Measurements from ENCODE around the gene MTFP1.
"Not testable (repeated sequence)": the region's sequence is repeated elsewhere in the genome, so short reads cannot be mapped to it uniquely, and the experiment has no call there.

The MTFP1 gene

DNA sequence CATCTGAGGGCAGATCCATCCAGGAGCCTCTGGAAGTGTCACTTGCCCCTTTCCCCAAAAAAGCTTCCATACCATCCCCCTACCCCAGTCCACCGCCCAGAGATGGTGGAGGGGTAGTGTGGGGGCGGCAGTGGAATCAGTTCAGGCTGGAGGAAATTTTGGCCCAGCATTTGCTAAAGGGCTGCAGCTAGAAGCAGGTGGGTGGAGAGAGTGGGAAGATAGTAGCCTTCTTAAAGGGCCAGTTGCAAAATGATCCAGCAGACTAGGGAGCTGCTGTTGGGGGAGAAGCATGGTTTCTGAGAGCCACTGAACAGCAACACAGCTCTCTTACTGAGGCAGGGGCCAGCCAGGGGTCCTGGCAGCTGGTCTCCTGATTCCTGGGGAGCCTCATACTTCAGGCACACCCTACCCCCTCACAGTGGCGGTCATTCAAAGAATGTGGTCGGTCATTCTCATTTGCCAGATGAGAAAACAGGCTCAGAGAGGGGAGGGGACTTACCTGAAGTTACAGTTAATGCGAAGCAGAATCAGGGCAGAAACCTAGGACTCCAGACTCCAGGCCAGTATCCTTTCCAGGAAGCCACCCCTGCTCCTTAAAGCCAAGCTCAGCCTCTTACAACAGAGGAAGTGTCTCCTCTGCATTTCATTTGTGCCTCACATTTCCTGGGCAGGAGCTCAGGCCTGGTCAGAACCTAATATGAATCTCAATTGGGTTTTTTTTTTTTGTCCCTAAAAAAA lies 23.4 kb upstream of the MTFP1 start:
- no peak for DNase-seq (ENCODE audit: low spot score)

DNA sequence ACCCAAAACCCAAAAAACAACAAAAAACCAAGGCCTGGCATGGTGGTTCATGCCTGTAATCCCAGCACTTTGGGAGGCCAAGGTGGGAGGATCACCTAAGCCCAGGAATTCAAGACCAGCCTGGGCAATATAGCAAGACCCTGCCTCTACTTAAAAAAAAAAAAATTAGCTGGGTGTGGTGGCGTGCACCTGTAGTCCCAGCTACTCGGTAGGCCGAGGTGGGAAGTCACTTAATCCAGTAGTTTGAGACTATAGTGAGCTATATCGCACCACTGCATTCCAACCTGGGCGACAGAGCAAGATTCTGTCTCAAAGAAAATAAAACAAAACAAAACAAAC lies 22.8 kb upstream of the MTFP1 start:
- DNase-seq (ENCODE audit: low spot score), result not testable (repeated sequence)

DNA sequence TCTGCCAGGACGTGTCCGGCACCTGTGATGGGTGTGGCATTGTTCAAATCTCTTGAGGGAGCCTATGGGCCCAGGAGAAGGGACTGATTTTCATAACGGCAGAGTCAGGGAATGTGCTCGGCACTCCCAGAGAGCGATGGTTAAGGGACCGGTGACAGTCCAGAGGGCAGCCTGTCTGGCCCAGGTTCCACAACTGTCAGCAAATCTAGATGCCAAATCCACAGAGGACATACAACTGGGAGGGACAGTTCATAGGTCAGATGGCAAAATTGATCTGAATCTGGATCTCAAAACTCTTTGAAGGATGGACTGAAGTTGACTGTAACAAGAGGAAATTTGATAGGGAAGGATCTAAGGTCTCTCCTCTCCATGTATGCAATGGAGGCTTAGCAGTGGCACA lies 21.3 kb upstream of the MTFP1 start:
- no peak for DNase-seq (ENCODE audit: low spot score)

DNA sequence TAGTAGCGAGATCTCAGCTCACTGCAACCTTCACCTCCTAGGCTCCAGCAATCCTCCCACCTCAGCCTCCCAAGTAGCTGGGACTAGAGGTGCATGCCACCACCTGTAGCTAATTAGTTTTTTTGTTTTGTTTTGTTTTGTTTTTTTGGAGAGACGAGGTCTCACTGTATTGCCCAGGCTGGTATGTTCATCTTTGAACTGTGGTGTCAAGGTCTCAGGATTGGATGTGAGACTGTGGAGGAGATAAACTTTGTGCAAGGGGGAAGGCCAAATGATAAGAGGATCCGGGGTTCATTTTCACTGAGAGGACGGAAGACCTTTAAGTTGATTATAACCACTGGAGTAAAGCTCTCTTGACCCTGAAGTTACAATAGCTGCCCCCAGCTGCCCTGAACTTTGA lies 19.8 kb upstream of the MTFP1 start:
- no peak for DNase-seq (ENCODE audit: low spot score)

DNA sequence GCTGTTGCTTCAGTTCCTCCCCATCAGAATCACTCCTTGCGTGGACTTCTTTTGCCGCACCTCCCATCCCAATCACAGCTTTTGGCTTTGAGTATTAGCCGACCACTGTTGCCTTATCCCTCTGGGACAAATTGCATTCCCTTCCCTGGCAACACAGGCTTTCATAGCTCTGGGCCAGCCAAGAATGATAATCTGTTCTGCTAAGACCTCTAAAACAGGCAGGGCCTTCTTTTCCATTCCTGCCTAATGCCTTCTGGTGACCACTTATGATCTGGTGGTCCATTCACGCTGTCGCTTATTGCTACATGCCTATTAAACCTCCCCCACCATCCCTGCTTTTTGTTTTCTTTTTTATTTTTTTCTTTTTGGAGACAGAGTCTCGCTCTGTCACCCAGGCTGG lies 19.2 kb upstream of the MTFP1 start:
- DNase-seq (ENCODE audit: low spot score), result no peak

DNA sequence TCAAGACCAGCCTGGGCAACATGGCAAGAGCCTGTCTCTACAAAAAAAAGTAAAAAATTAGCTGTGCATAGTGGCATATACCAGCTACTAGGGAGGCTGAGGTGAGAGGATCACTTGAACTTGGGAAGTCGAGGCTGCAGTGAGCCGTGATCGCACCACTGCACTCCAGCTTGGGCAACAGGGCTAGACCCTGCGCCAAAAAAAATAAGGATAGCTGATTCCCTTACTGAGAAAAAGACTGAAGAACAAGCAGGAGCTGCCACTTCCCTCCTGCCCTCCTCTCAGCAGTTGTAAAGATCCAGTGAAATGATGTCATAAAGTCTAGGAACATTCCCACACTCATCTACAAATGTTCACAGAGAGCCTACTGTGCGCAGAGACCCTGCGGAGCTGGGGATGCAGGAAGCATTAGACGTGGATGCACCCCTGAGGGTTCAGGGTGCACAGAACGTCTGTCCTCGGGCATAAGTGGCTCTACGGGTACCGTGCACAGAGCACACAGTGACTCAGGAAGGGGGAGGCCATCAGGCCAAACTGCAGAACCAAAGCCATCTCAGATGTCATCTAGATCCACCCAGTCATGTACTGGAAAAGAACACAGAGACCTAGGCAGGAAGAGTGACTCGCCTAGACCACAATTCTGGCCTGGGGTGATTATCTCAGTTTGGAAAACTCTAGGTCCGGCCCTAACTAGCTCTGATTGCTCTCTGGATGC lies 17.0 kb upstream of the MTFP1 start:
- no peak for DNase-seq (ENCODE audit: low spot score)

DNA sequence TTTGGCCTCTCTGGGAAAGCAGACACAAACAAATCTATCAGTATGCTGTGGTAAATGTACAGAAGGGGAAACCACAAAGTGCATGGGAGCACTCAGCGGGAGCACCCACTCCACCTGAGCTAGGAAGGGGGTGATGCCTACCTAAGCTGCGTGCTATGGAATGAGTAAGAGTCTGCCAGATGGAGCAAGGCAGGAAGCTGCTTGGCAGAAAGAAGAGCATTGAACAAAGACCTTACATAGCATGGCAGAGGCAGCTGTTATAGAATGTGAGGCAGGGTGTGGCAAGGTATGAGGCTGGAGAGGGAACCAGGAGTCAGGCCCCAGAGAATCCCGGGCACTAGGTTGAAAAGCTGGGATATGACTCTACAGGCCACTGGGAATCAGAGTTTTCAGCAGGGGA lies 13.8 kb upstream of the MTFP1 start:
- no peak for DNase-seq (ENCODE audit: low spot score)

DNA sequence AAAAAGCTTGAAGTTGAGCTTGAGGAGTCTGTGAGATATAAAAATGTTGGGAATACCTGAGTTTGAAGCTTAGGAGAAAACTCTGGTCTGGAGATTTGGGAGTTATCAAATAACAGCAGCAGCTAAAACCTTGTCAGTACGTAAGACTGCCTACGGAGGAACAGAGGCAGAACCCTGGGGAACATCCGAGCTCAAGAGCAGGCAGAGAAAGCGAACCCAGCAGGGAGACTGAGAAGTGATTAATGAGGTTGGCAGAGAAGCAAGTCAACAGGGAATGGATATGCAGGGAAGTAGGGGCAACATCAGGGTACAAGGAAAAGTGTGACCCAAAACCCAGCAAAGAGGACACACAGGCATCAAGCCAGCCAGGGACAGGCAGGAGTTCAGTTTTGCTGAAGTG lies 12.6 kb upstream of the MTFP1 start:
- no peak for DNase-seq (ENCODE audit: low spot score)

DNA sequence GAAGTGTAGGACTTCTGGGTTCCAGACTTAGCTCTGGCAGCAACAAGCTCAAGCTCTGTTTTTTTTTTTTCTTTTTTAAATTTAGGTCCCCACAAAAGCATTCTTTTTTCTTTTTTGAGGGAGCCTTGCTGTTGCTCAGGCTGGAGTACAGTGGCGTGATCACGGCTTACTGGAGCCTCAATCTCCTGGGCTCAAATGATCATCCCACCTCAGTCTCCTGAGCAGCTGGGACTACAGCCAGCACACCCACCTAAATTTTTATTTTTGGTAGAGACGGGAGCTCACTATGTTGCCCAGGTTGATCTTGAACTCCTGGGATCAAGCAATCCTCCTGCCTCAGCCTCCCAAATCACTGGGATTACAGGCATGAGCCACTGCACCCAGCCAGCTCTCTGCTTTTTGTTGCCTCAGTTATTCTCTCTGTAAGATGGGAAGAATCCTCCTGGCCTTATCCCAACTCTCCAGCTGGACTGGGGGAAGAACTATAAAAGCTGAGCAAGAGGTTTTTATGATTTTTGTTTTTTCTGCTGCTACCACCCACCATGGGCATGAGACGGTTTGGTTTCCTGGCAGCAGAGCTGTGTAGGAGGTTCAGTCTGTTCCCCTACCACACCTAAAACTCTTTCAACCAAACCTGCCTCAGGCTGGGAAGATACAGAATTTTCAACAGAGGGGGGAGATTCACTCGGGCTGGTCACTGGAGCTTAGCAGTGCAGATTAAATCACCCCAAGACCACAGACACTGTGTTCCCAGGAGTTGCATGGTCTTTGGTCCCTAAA lies 11.6 kb upstream of the MTFP1 start:
- DNase-seq (ENCODE audit: low spot score), result no peak

DNA sequence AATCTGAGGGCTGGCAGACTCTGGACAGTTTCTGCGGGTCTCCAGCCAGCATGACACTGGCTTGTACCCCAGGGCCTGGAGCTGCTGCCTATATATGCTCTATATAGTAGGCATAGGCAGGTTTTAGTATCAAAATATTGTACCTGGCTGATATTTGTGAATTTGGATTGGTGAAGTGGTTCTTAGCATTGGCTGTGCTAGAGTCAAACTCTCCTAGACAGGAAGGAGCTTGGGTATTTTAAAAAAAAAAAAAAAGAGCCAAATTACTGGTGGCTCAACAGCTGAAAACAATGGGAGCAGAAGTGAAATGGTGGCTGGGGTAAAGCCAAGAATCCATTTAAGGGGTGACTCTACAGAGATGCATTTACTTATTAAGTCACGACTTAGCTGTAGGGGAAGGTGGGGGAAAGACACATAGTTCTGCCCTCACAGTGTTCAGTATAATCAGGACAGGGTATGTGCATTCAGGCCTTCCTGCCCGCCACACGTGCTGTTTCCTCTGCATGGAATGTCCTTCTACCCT lies 11.0 kb upstream of the MTFP1 start:
- no peak for DNase-seq (ENCODE audit: low spot score)

DNA sequence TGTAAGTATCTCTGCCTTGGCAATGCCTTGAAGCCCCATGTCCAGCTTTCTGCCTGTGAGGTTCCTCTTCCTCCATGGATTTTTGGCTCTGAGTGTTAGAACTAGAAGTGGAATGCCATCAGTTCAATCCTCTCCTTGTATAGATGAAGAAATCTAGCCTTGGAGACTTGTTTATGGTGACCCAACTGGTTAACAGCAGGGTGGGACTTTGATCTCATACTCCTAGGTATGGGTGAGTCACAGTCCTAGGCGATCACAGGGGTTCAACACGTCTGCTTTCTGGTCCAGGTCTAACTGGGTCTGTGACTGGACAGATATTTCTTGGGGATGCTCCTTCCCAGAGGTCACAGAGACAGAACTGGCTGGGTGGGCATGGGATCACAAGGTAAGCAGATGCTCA lies 9.2 kb upstream of the MTFP1 start:
- no peak for DNase-seq (ENCODE audit: low spot score)

DNA sequence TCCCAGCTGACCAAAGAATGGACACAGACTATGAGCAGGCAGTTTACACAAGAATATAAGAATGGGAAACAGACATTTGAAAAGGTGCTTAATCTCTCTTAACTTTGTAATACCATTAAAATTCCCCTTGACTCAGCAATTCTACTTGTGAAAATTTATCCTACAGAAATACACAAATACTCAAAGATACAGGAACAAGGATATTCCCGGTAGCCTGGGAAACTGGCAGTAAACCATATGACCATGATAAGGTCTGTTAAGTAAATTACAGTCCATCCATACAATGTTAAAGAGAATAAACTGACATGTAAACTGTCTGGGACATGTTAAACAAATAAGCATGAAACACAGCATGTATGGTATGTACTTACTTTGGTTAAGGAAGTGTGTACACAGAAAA lies 8.7 kb upstream of the MTFP1 start:
- DNase-seq (ENCODE audit: low spot score), result no peak

DNA sequence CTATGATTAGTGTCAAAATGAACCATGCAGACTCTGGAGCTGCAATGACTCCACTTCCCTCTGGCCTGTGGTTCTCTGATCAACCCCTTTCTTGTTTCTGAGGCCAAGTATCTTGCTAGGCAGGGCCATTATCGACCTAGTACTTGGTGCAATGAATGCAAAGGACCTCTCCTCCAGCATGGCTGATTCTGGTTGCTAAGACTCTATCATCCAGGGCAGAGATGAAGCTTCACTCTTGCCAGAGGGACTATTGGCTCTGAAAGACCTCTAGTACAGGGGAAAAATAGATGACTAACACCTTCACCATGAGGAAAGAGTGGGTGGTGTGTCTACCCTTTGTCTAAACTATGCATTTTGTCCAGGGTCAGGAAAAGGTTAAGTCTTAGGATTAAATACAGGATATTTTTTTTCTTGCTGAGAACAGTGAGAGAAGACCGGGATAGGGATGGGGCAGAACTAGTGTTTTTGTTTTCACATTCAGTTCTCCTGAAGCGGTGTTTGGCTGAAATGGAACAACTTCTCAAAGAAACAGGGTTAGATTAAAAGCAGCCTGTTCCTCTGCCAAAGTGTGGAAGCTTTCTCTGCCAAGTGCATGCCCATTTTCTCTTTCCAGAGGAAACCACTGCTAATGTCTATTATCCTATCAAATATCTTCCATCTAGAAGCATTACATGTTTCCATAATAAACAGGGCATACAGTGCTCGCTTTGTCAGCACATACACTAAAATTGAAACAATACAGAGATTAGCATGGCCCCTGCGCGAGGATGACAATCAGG lies 5.0 kb upstream of the MTFP1 start:
- no peak for DNase-seq (ENCODE audit: low spot score)

DNA sequence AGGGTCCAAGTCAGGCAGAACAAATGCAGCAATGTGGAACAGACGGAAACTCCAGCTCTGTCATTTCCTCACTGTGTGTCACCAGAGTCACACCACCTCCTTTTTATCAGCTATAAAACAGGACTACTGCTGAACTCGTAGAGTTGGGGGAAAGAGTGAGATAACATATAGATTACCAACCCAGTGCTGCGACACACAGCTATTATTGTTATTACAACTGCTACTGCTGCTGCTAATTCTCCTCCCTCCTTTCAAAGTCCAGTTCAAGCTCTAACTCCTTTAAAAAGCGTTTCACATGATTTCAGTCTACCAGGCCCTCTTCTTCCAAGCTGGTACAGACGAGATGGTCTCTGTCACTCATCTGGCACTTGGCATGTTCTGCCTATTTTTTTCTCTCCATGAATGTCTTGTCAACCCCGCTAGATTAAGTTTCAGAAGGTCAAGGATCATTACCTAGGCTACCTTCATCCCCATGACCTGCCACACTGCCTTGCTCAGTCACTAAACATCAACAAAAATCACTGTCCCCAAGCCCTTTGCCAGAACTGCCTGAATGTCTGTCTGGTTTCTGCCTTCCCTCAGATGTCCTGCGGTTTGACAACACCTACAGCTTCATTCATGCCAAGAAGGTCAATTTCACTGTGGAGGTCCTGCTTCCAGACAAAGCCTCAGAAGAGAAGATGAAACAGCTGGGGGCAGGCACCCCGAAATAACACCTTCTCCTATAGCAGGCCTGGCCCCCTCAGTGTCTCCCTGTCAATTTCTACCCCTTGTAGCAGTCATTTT lies 3.7 kb upstream of the MTFP1 start:
- no peak for DNase-seq (ENCODE audit: low spot score)

DNA sequence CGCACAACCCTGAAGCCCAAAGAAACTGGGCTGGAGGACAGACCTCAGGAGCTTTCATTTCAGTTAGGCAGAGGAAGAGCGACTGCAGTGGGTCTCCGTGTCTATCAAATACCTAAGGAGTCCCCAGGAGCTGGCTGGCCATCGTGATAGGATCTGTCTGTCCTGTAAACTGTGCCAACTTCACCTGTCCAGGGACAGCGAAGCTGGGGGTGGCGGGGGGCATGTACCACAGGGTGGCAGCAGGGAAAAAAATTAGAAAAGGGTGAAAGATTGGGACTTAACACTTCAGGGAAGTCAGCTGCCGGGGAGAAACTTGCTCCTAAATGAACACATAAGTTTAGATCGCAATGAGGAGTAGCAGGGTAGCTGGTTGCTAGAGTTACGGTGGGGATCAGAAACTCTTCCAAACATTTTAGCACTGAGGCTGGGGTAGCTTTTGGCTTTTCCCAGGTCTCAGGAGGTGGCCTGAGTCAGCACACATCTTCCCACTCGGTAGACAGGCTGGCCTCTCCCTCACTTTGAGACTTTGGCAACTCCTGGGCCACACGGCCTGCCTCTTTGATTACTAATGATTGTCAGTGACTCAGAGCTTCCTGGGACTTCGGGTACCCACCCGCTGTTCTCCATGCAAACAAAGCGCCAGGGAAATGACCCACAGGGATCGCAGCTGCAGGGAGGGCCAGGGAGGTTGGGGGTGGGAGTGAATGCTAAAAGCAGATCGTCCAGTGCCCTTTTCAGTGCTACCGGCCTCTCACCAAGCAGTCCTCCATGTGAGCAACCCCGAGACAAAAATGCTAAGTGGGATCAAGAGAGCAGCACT lies 2.9 kb upstream of the MTFP1 start:
- DNase-seq (ENCODE audit: low spot score), result no peak

DNA sequence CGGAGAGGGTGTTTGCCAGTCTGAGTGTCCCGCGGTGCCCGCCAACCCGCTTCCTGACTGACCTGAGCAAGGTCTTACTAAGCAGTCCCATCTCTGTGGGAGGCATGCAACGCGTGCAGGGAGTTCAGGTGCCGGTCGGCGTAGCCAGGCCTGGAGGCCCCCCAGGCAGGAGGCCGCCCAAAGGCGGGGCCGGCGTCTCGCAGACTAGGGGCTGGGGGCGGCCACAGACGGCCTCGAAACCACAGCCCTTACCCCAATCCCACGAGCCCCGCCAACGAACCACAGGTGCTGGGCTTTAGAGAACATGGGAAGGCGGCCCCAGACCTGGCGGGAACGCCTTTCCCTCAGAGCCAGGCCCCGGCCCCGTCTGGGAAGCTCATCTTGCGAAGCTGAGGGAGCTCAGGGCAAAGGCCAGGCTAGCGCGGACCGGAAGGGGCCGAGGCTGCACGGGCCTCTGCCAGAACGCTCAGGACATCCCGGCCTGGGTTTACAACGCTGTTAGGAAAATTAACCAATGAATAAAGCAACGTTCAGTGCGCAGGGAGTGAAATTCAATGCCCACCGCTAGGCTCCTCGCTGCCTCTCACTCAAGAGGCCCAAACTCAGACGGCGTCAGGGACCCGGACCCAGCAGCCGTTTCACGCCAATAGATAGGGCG lies 2.1 kb upstream of the MTFP1 start:
- no peak for DNase-seq (ENCODE audit: low spot score)

DNA sequence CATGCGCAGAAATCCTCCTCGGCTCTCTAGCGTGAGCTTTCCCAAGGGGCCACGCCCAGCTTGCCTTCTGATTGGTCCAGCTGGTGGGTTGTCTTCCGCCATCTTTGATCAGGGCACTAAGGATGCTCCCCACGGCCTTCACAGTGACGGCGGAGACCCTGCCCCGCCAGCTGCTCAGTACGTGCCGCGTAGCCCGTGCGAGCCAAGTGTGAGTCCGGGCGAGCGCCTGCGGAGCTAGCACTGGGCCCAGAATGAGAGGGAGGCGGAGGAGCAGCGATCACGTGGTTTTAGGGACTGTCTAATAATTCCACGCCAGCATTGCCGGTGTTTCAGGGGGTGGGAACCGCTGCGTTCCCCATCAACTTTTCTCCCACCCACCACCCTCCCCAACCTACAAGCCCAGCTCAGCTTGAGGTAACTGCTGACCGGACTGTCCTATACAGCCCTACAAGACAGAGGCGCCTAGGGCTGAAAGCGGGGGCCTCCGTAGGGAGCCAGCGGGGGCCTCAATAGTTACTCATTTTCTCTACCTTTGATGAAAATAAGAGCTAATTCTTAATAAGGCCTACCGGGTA lies 1.5 kb upstream of the MTFP1 start:
- DNase-seq (ENCODE audit: low spot score), result peak; percentile 99

DNA sequence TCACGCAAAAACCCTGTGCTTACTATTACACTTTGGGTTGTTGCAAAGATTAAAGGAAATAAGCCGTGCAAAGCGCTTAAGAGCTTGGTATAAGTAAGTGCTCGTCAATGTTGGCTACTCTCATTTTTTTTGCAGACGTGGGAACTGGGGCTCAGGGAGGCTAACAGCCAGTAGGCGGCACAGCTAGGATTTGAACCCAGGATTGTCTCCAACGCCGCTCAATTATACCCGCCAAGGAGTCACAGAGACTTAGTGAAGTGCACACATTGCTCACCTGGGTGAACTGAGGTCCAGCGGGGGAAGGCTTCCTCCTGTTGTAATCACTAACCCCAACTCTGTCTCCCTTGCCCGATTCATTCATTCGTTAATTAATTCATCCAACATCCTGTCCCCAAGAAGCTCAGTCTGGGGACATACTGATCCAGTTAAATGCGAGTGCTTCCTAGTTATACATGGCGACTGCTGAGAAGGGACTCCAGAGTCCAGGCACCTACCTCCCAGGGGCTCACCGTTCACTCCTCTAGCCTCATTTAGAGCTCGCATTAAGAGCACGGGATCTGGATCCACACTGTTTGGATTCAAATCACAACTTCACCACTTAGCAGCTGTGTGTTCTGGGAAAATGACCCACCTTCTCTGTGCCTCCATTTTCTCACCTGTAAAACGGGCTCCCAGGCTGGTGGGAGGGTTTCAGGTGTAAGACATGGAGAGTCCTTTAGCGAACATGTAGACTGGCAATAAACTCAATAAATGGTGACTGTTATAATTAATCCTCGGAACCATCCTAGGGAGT lies 838 bp upstream of the MTFP1 start:
- DNase-seq (ENCODE audit: low spot score), result no peak

DNA sequence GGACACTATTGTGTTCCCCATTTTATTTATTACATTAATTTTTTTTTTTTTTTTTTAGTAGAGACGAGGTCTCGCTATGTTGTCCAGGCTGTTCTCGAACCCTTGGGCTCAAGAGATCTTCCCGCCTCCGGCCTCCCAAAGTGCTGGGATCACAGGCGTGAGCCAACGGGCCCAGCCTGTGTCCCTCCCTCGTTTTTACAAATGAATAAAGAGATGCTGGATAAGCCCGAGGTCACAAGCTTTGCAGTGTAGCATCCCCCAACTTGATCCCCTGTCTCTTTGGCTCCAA lies 297 bp upstream of the MTFP1 start:
- no peak for DNase-seq (ENCODE audit: low spot score)

Data from left forelimb (tissue), 1 donor.